ENCODE data around the gene SNED1.

SNED1 gene

DNA sequence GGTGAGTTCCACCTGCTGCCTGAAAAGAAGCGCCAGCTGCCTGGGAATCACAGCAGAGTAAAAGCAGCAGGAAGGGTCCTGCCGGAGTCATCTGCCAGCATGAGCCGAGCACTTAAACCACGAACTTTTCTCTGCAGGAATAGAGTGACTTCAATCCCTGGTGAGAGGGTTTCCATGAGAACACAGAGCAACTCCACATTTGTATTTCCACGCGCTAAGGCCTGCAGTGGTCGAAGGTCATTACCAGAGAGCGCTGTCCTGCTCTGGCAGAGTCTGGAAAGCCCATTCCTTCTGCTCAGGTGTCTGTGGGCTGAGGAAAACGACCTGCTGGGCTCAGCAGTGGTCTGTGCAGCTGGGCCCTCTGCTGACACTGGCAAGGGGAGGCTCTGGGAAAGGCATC lies 144.2 kb downstream of the SNED1 start:
- in situ Hi-C loops (cut with MboI; ENCODE audit: low pct_unique_long_range_greater_than_20kb, low sequenced_read_pairs), result no loop called here
- no peak for DNase-seq

All from KBM-7 (cell line).